ENCODE data around the gene KRT36. TPM values are rescaled to one million over a fixed set of nuclear protein-coding genes. Genes with fewer than 3 reads are reported as not detected.

The KRT36 gene
- polyA plus RNA-seq, 3 donors = 0.24 to 0.87 (median 0.25) TPM

DNA sequence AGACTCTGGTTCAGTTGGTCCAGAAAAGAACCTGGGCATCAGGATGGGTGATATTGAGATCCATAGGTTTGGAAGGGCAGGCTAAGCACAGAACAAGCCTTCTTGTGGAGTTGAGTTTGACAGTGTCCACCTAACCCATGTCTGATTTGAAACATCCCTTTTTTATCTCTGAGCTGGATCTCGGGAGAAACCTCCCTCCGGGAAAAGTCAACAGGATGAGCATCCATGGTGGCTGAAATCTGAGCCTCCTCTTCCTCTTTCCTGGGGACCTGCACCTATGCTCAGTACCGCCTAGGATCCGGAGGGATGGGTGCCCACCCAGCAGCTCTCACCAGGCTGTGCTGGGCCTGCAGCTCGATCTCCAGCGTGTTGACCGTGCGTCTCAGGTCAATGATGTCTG, 26.0 kb downstream of the KRT36 start:
- Histone ChIP-seq H3K9me3 (replicated peaks in 1 of 2; ENCODE audit: control insufficient read depth in 1 of 2, insufficient read depth in 1 of 2, low read length in 2 of 2) (no peaks in the 10 kb centered on the region), H3K27ac (ENCODE audit: low read depth in 1 of 2, low read length in 2 of 2) (no peak overlapping the region), H3K9ac (ENCODE audit: insufficient read depth, low read length, poor library complexity, severe bottlenecking) (no peak overlapping the region), H2AFZ (ENCODE audit: insufficient read depth, low read depth, low read length, poor library complexity, severe bottlenecking) (no peak overlapping the region), H3K4me3 (replicated peaks in 1 of 3; ENCODE audit: low read depth in 2 of 3, low read length in 3 of 3) (no peak overlapping the region), H3K27me3 (ENCODE audit: control insufficient read depth in 2 of 2, insufficient read depth in 2 of 2, low read length in 2 of 2) (peaks cover 0 to 2% of the 10 kb centered on the region in 2 donors), H3K4me2 (replicated peaks; ENCODE audit: extremely low read depth, low read length, poor library complexity, severe bottlenecking) (no peak overlapping the region), H3K4me1 (ENCODE audit: control insufficient read depth in 1 of 2, insufficient read depth in 2 of 2, low read length in 2 of 2) (no peaks in the 10 kb centered on the region), H3K36me3 (replicated peaks in 1 of 2; ENCODE audit: control insufficient read depth in 1 of 2, insufficient read depth in 2 of 2, low read length in 2 of 2) (no peaks in the 10 kb centered on the region), H3K79me2 (ENCODE audit: insufficient read depth, low read length) (no peaks in the 10 kb centered on the region), H4K20me1 (ENCODE audit: insufficient read depth, low read length) (no peaks in the 10 kb centered on the region)
- TF ChIP-seq, protein P1, sequence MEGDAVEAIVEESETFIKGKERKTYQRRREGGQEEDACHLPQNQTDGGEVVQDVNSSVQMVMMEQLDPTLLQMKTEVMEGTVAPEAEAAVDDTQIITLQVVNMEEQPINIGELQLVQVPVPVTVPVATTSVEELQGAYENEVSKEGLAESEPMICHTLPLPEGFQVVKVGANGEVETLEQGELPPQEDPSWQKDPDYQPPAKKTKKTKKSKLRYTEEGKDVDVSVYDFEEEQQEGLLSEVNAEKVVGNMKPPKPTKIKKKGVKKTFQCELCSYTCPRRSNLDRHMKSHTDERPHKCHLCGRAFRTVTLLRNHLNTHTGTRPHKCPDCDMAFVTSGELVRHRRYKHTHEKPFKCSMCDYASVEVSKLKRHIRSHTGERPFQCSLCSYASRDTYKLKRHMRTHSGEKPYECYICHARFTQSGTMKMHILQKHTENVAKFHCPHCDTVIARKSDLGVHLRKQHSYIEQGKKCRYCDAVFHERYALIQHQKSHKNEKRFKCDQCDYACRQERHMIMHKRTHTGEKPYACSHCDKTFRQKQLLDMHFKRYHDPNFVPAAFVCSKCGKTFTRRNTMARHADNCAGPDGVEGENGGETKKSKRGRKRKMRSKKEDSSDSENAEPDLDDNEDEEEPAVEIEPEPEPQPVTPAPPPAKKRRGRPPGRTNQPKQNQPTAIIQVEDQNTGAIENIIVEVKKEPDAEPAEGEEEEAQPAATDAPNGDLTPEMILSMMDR (IDR thresholded peaks at IDR 0.05) = no peak
- no peak for DNase-seq
- Mint-ChIP-seq H3K4me3 (no peak overlapping the region), H3K4me1 (no peaks in the 10 kb centered on the region), H3K27ac (no peak overlapping the region), H3K36me3 (no peaks in the 10 kb centered on the region), H3K9me3 (peaks cover 0 to 5% (median 0%) of the 10 kb centered on the region in 7 donors), H3K27me3 (ENCODE audit: low read depth in 3 of 3) (peaks cover 6 to 13% (median 10%) of the 10 kb centered on the region in 3 donors)
- intact Hi-C loops (cut with micrococcal nuclease) = no loop called here
- WGBS (ENCODE audit: insufficient coverage) = 100% methylated on average over 6 of the region's 8 CpGs

DNA sequence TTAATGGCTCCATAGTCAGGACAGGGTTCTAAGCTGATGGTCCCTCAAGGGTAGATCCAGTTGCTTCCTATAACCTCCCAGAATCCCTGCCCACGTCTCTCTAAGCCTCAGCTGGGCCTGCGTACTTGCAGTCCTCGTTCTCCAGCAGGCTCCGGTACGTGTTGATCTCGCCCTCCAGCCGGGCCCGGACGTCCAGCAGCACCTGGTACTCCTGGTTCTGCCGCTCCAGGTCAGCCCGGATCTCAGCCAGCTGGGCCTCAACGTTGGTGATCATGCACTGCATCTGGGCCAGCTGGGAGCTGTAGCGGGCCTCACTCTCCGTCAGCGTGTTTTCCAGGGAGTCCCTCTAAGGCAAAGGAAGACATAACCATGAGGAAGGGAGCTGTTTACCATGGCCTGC, 27.0 kb downstream of the KRT36 start:
- TF ChIP-seq, protein P1 (IDR thresholded peaks at IDR 0.05) = no peak
- Histone ChIP-seq H4K20me1 (ENCODE audit: insufficient read depth, low read length) (no peaks in the 10 kb centered on the region), H3K36me3 (replicated peaks in 1 of 2; ENCODE audit: control insufficient read depth in 1 of 2, insufficient read depth in 2 of 2, low read length in 2 of 2) (no peaks in the 10 kb centered on the region), H2AFZ (ENCODE audit: insufficient read depth, low read depth, low read length, poor library complexity, severe bottlenecking) (no peak overlapping the region), H3K9ac (ENCODE audit: insufficient read depth, low read length, poor library complexity, severe bottlenecking) (no peak overlapping the region), H3K4me3 (replicated peaks in 1 of 3; ENCODE audit: low read depth in 2 of 3, low read length in 3 of 3) (no peak overlapping the region), H3K27me3 (ENCODE audit: control insufficient read depth in 2 of 2, insufficient read depth in 2 of 2, low read length in 2 of 2) (no peaks in the 10 kb centered on the region), H3K9me3 (replicated peaks in 1 of 2; ENCODE audit: control insufficient read depth in 1 of 2, insufficient read depth in 1 of 2, low read length in 2 of 2) (no peaks in the 10 kb centered on the region), H3K4me1 (ENCODE audit: control insufficient read depth in 1 of 2, insufficient read depth in 2 of 2, low read length in 2 of 2) (no peaks in the 10 kb centered on the region), H3K79me2 (ENCODE audit: insufficient read depth, low read length) (no peaks in the 10 kb centered on the region), H3K4me2 (replicated peaks; ENCODE audit: extremely low read depth, low read length, poor library complexity, severe bottlenecking) (no peak overlapping the region), H3K27ac (ENCODE audit: low read depth in 1 of 2, low read length in 2 of 2) (no peak overlapping the region)
- H3K4me3 Mint-ChIP-seq = no peak overlapping the region
- H3K27ac Mint-ChIP-seq = peak overlapping the region in 2 of 7 donors; percentile 27 to 79
- H3K9me3 Mint-ChIP-seq = peaks cover 0 to 1% (median 0%) of the 10 kb centered on the region in 7 donors
- intact Hi-C loops (cut with micrococcal nuclease) = no loop called here
- 84% methylated on average over 15 of the region's 15 CpGs for WGBS (ENCODE audit: insufficient coverage)
- no peaks in the 10 kb centered on the region for H3K36me3 Mint-ChIP-seq
- DNase-seq = no peak
- no peaks in the 10 kb centered on the region for H3K4me1 Mint-ChIP-seq
- H3K27me3 Mint-ChIP-seq (ENCODE audit: low read depth in 3 of 3) = peaks cover 3 to 11% (median 3%) of the 10 kb centered on the region in 3 donors

All from CD14-positive monocyte (primary cell).